HCT116 (cell line): ENCODE measurements around the gene MED1. TPM values are rescaled to one million over a fixed set of nuclear protein-coding genes. Genes with fewer than 3 reads are reported as not detected.

ENCODE experiments used
- ATAC-seq: fragments of 200-7000 bp; cut with Tn5 transposase; 2 replicates; pipeline ENCODE4 v1.9.1; 2020; ENCODE audit warnings: mild to moderate bottlenecking, moderate library complexity
- BruUV-seq: library from RNA; stranded (reverse); fragments of 400-500 nt; replicated peaks from 2 replicates; lab custom pipeline; 2021; lab: Mats Ljungman, UMichigan
- CTCF ChIA-PET: fragments of 300-600 bp; sonication (Branson Sonifier 250); formaldehyde crosslinking; loops from one replicate; lab custom pipeline; 2021; ENCODE audit warnings: antibody characterized with exemption; lab: Charles Lee
- POLR2A ChIA-PET: fragments of 300-600, 350-600 bp; sonication (Branson Sonifier 250); formaldehyde crosslinking; loops from one replicate; lab custom pipeline; 2021; ENCODE audit warnings: antibody characterized with exemption; lab: Charles Lee
- RAD21 ChIA-PET, 2 experiments: fragments of 300-600 bp; sonication (Branson Sonifier 250); formaldehyde crosslinking; loops; one replicate each; lab custom pipeline; 2023; ENCODE audit warnings: low total read pairs in 2 of 2; ENCODE audit not compliant: uncharacterized antibody in 2 of 2, unreplicated experiment in 2 of 2, low non-redundant PET in 1 of 2; lab: Charles Lee
- DNase-seq: peaks from one replicate; pipeline ENCODE4 v3.0.0-alpha.2; 2010; ENCODE audit warnings: low read depth, low spot score
- H2AFZ ChIP-seq: fragments of 200-600 bp; shearing (Covaris generic), sonication (generic); 2 replicates; pipeline ENCODE4 v1.6.1; 2017; ENCODE audit warnings: low read depth, mixed run types, mixed read lengths, antibody characterized with exemption, low read length; ENCODE audit not compliant: poor library complexity, severe bottlenecking
- H3K27ac ChIP-seq: 2 replicates; pipeline ENCODE4 v1.5.1; 2012; ENCODE audit warnings: low read depth, low read length
- H3K27me3 ChIP-seq: fragments of 200-600 bp; sonication (generic); 2 replicates; pipeline ENCODE4 v1.6.1; 2016; ENCODE audit warnings: mixed run types, low read length, mixed read lengths; ENCODE audit not compliant: insufficient read depth
- H3K36me3 ChIP-seq, 2 experiments: fragments of 200-500 bp in 1 of 2; fragments of 200-600 bp in 1 of 2; sonication (Bioruptor generic) in 1 of 2; sonication (generic) in 1 of 2; 2 replicates each; pipeline versions ENCODE4 v1.5.1 to v1.6.1; 2014 to 2016; ENCODE audit warnings: low read length in 2 of 2, inconsistent platforms in 1 of 2, mixed read lengths in 1 of 2, mixed run types in 1 of 2; ENCODE audit not compliant: insufficient read depth in 2 of 2, control insufficient read depth in 1 of 2
- H3K4me1 ChIP-seq, 2 experiments: fragments of 200-600 bp in 1 of 2; sonication (generic) in 1 of 2; 2 replicates each; pipeline versions ENCODE4 v1.5.1 to v1.6.1; 2012 to 2017; ENCODE audit warnings: low read length in 2 of 2, inconsistent platforms in 1 of 2, mild to moderate bottlenecking in 1 of 2, mixed read lengths in 1 of 2, mixed run types in 1 of 2, moderate library complexity in 1 of 2; ENCODE audit not compliant: insufficient read depth in 2 of 2, control insufficient read depth in 1 of 2
- H3K4me2 ChIP-seq: fragments of 200-600 bp; sonication (generic); 2 replicates; pipeline ENCODE4 v1.6.1; 2017; ENCODE audit warnings: mixed run types, low read length, mixed read lengths
- H3K4me3 ChIP-seq, 2 experiments: fragments of 200-600 bp in 1 of 2; sonication (generic) in 1 of 2; replicated peaks in 1 of 2; 2 replicates each; pipeline ENCODE4 v1.5.1; 2011 to 2016; ENCODE audit warnings: low read length in 2 of 2, control low read depth in 1 of 2, low read depth in 1 of 2, mild to moderate bottlenecking in 1 of 2, mixed read lengths in 1 of 2, mixed run types in 1 of 2
- H3K79me2 ChIP-seq: fragments of 200-600 bp; sonication (generic); 2 replicates; pipeline ENCODE4 v1.6.1; 2017; ENCODE audit warnings: mild to moderate bottlenecking, mixed run types, low read length, moderate library complexity, mixed read lengths; ENCODE audit not compliant: insufficient read depth
- H3K9ac ChIP-seq: fragments of 200-600 bp; sonication (generic); 2 replicates; pipeline ENCODE4 v1.6.1; 2016; ENCODE audit warnings: low read length, mixed read lengths
- H3K9me2 ChIP-seq: fragments of 200-600 bp; sonication (generic), shearing (Covaris generic); 2 replicates; pipeline ENCODE4 v1.6.1; 2017; ENCODE audit warnings: mixed run types, mild to moderate bottlenecking, moderate library complexity; ENCODE audit not compliant: insufficient read depth
- H3K9me3 ChIP-seq, 2 experiments: fragments of 200-500 bp in 1 of 2; fragments of 200-600 bp in 1 of 2; sonication (Bioruptor generic) in 1 of 2; sonication (generic) in 1 of 2; 2 replicates each; pipeline ENCODE4 v1.6.1; 2014 to 2017; ENCODE audit warnings: low read length in 2 of 2, mixed read lengths in 2 of 2, inconsistent platforms in 1 of 2, low read depth in 1 of 2, mild to moderate bottlenecking in 1 of 2, mixed run types in 1 of 2, moderate library complexity in 1 of 2; ENCODE audit not compliant: control insufficient read depth in 1 of 2, insufficient read depth in 1 of 2
- H4K20me1 ChIP-seq: fragments of 200-600 bp; sonication (generic), shearing (Covaris generic); 2 replicates; pipeline ENCODE4 v1.6.1; 2017; ENCODE audit warnings: mixed run types, mild to moderate bottlenecking, moderate library complexity; ENCODE audit not compliant: insufficient read depth
- CEBPB ChIP-seq: IDR thresholded peaks from 2 replicates; pipeline ENCODE4 v1.6.1; 2012; ENCODE audit warnings: low read depth
- EZH2 ChIP-seq: fragments of 200-600 bp; sonication (generic); IDR thresholded peaks from 2 replicates; pipeline ENCODE4 v1.6.1; 2017; ENCODE audit warnings: antibody characterized with exemption, mixed run types
- FOSL1 ChIP-seq: IDR thresholded peaks from 2 replicates; pipeline ENCODE4 v1.6.1; 2012; ENCODE audit warnings: low read depth
- JUND ChIP-seq: IDR thresholded peaks from 2 replicates; pipeline ENCODE4 v1.6.1; 2012
- POLR2A ChIP-seq: IDR thresholded peaks from 2 replicates; pipeline ENCODE4 v1.7.0; 2011; ENCODE audit warnings: borderline replicate concordance; ENCODE audit not compliant: insufficient read depth, insufficient read length; ENCODE audit errors: extremely low read depth
- RAD21 ChIP-seq: IDR thresholded peaks from 2 replicates; pipeline ENCODE4 v1.6.1; 2012; ENCODE audit warnings: low read depth, mild to moderate bottlenecking
- SRF ChIP-seq: IDR thresholded peaks from 2 replicates; pipeline ENCODE4 v1.6.1; 2012; ENCODE audit warnings: low read depth
- ZNF274 ChIP-seq: fragments of 200-500 bp; sonication (Bioruptor generic); IDR thresholded peaks from 2 replicates; pipeline ENCODE4 v1.6.1; 2014; ENCODE audit warnings: mild to moderate bottlenecking, low read depth, low read length, inconsistent platforms
- intact Hi-C: fragments of 100-400 bp; cut with micrococcal nuclease; formaldehyde crosslinking; loops from 2 replicates; pipeline ENCODE4 v1.10.0; 2022
- total RNA-seq: library from RNA; stranded (reverse); gene quantifications from one replicate; pipeline ENCODE4 v1.2.1, GENCODE V29; 2021; ENCODE audit not compliant: unreplicated experiment

Gene MED1
- total RNA-seq, 1 experiment from 2014 or later, result 55.7 TPM

DNA sequence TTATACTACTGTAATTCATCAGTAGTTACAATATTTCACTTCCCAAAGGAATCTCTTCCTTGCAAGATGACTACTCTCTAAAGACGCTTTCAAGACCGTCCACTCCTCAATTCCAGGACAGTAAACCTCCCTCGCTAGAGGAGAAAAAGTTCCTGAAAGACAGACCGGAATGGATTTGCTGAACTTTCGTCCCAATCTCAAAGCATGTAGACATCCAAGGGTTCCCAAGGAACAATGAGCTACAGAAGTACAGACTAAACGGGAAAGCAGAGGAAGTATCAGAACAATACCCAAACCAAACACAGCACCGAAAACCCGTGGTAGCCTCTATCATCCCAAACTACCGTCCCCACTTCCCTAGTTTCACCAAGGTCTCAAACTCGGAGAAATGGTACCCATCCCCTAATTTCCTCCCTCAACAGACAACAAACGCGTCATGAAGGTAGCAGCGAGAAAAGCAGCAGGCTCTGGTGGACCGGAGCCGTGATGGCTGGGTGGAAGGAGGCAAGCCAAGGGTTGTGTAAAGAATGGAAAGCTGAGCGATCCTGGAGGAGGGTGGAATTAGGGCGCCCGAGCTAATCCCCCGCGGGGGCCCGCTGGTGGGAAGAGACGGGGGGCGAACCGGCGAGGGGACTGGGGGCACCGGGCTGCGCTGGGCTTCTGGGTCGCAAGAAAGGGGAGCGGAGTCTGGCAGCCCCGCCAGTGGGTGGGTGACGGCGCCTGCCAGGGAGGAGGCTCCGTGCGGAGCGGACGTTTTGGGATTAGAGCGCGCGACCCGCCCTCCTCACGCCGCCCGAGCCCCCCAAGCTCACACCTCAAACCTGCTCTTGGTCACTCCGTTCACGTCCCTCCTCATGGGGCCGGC, 50.3 kb downstream of the MED1 start:
- no peaks in the 10 kb centered on the region for H3K9me2 ChIP-seq
- H3K9ac ChIP-seq, result peak overlapping the region; percentile 66
- H4K20me1 ChIP-seq, result peaks cover 3% of the 10 kb centered on the region; the same call in 1 of the 2 replicates
- ChIA-PET POLR2A (interaction anchor here (1.2 kb wide), 1 partner anchor 50 kb away, joined by 4 read pairs; the partner anchor contains the start of gene MED1), RAD21 (no interaction called here), CTCF (no interaction called here)
- intact Hi-C loops, result no loop called here
- H3K27me3 ChIP-seq, result no peaks in the 10 kb centered on the region
- peak overlapping the region; percentile 53; the same call in 1 of the 2 replicates for H3K27ac ChIP-seq
- BruUV-seq, result no TSS peak
- no peak for TF ChIP-seq POLR2A
- no peak for TF ChIP-seq EZH2
- no peak for TF ChIP-seq RAD21
- TF ChIP-seq CEBPB, result no peak
- peak overlapping the region; percentile 96 for H3K4me2 ChIP-seq
- peak overlapping the region; percentile 70 to 71 for H3K4me3 ChIP-seq
- H2AFZ ChIP-seq, result no peak overlapping the region
- H3K79me2 ChIP-seq, result peaks cover 8% of the 10 kb centered on the region
- peaks cover 0 to 4% of the 10 kb centered on the region in 2 experiments; a peak in 1 of 4 replicates for H3K36me3 ChIP-seq
- H3K9me3 ChIP-seq, result no peaks in the 10 kb centered on the region
- H3K4me1 ChIP-seq, result peaks cover 3 to 22% of the 10 kb centered on the region in 2 experiments; a peak in 2 of 4 replicates
- 0 out of 2 replicates have a peak, but pooled peaks have one; percentile 1 for ATAC-seq
- DNase-seq, result no peak

DNA sequence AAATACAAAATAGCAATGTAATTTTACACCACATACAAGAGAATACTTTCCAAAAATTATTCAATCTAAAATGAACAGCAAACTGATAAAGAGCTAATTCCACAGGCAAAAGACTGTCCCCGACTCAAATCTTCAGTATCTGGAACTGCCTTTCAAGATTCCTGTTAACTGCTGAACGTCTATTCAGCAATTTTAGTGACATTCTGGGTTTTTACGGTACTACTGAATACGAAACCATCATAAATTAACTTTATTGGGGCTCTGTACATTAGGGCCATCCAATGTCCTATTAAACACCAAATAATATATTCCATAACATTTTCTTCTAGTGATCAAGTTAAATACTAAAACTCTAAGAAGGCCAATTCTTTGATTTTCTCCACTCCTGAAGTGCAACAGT, 51.3 kb downstream of the MED1 start:
- Histone ChIP-seq H3K4me2 (peak overlapping the region; percentile 96; the same call in 1 of the 2 replicates), H2AFZ (no peak overlapping the region), H3K36me3 (no peaks in the 10 kb centered on the region; a peak in 1 of 4 replicates), H4K20me1 (peaks cover 3% of the 10 kb centered on the region; the same call in 1 of the 2 replicates), H3K27ac (no peak overlapping the region), H3K9me2 (no peaks in the 10 kb centered on the region), H3K9ac (no peak overlapping the region), H3K27me3 (no peaks in the 10 kb centered on the region), H3K4me1 (peaks cover 3 to 19% of the 10 kb centered on the region in 2 experiments; a peak in 2 of 4 replicates), H3K9me3 (no peaks in the 10 kb centered on the region), H3K4me3 (no peak overlapping the region; a peak in 1 of 4 replicates), H3K79me2 (peaks cover 8% of the 10 kb centered on the region)
- POLR2A ChIA-PET, result no interaction called here
- no peak for ATAC-seq
- intact Hi-C loops, result no loop called here
- CTCF ChIA-PET, result no interaction called here
- no TSS peak for BruUV-seq
- no peak for TF ChIP-seq JUND
- TF ChIP-seq ZNF274, result no peak
- TF ChIP-seq FOSL1, result no peak
- no peak for TF ChIP-seq RAD21
- TF ChIP-seq SRF, result no peak
- RAD21 ChIA-PET, result no interaction called here
- no peak for DNase-seq
